SK-MEL-5 (cell line): ENCODE data around the gene XRN2. TPM values are rescaled to one million over a fixed set of nuclear protein-coding genes. Genes with fewer than 3 reads are reported as not detected.
"Not testable (repeated sequence)": the region's sequence is repeated elsewhere in the genome, so short reads cannot be mapped to it uniquely, and the experiment has no call there.

ENCODE experiments used
- DNase-seq: peaks from one replicate; pipeline ENCODE4 v3.0.0-alpha.2; 2016; ENCODE audit warnings: low read depth, low spot score
- in situ Hi-C: cut with HindIII; loops from 2 replicates; pipeline ENCODE4 v1.10.0; 2016; ENCODE audit warnings: low sequenced_read_pairs, high pct_unique_total_duplicates, low pct_unique_long_range_greater_than_20kb
- total RNA-seq: library from RNA; depleted of rRNA; stranded (reverse); fragments of >200 nt; shearing (Covaris generic); gene quantifications from 2 replicates; pipeline ENCODE4 v1.2.3, GENCODE V29; 2014

Gene XRN2
- total RNA-seq, 1 experiment from 2014 or later: 160 TPM

DNA sequence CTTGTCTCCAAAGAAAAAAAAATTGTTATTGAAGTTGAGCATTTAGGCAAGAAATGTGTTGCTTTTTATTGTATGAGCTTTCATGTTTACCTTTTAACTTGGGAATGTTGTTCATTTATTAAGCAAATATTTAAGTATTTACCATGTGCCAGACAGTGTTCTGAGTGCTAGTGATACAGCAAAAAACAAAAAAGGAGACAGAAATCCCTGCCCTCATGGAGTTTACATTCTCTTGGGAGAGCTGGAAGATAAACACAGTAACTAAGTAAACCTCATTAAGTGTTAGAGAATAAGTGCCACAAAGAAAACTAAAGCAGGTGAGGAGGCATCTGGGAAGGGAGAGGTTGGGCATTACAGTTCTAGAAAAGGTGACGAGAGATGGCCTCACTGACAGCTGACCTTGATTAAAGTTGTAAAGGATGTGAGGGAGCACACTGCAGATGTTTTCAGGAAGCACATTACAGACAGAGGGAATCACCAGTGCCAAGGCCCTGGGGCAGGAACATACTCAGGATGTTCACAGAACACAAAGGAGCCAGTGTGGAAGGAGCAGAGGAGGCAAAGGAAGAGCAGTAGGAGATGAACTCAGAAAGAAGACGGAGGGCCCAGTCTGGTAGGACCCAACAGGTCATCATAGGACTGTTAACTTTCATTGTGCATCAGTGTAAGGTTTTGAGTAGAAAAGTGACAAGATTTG lies 33.5 kb downstream of the XRN2 start:
- DNase-seq: peak; percentile 60
- in situ Hi-C loops: no loop called here

DNA sequence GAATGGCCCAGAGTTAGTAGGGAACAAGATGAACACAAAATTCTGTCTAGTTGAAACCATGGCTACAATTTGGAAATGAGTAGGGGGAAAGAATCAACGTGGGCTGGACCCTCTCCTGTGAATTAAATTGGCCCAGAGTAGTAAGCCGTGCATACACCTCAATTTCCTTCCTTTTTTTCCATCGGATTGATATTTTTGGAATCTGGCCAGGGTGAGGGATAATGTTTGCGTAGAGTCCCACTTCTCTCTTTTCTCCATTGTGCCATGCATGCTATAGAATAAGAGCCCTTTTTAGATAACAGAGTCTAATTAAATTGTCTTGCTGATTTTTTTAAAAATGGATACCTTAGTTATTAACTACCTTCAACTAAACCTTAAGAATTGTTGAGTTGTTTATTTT lies 35.2 kb downstream of the XRN2 start:
- in situ Hi-C loops: no loop called here

DNA sequence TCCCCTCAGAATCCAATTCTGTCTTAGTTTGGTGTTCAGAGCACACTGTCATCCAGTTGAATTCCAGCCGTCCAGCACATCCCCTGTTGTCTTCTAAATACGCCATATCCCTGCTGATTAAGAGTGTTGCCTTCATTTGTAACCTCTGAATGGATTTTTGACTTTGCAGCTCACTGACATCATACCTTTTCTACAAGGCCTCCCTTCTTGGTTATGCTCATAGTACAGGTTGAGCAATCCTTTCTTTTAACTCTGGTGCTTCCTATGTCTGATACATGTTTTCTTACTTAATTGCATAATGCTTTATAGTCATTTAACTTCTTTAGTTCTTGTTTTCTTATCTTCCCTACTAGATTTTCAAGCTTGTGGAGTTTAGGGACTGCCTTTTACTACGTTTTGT lies 36.4 kb downstream of the XRN2 start:
- no peak for DNase-seq
- in situ Hi-C loops: no loop called here

More for the DNA sequence above, 35.2 kb downstream of the XRN2 start:
- no peak for DNase-seq

DNA sequence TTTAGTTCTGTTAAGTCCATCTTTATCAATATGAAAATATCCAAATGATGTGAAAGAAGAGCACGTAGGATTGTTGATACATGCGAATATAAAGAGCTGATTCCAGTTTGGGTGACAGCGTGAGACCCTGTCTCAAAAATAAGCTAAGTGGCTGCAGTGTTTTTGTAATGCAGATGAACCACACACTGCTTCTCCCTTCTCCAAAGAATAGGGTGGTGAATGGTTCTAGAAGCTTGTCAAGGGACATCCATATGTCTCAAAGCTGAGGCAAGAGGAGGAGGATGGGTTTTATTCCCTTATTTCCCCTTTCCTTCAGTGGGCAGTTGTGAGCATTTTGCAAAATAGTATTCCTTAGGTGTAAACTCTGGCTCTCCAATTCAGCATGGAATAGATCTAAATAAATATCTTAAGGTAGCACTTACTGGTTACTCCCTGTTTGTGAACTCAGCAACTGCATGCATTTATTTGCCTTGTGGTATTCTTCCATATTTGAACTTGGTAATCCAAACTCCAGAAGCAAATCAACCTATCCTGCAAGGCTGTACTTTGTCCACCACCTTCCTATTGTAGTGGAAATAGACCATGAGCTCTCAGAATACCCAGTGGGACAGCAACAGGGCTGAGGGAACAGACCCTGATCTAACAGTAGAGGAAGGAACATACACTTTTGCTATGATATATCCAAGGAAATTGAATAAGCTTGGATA lies 38.0 kb downstream of the XRN2 start:
- no peak for DNase-seq
- in situ Hi-C loops: no loop called here

DNA sequence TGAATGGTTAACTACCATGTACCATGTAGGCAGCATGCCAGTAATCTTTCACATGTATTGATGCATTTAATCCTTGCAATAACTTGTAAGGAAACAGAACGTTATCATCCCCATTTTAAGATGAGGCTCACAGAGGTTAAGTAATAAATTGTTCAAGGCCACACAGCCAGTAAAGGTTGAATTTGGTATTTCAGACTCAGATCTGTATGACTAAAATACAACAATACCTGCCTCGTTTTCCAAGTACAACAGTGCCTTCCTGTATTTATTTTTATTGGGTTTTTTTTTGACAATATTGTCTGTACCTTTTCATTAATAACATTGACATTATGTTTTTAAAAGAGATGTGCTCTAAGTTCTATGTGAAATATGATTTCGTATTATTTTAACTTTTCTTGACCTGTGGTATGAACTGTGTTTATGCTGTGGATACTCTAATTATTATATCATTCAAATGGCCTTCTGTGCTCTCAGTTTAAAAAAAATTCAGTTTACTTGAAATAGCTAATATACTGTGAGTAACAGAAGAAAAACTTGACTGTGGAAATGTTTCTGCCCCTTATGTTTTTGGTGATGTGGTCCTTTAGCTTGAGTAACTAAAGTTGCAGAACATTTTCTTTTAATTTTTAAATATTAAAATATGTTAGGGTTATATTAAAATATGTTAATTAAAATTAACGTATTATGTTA lies 39.7 kb downstream of the XRN2 start:
- in situ Hi-C loops: no loop called here

DNA sequence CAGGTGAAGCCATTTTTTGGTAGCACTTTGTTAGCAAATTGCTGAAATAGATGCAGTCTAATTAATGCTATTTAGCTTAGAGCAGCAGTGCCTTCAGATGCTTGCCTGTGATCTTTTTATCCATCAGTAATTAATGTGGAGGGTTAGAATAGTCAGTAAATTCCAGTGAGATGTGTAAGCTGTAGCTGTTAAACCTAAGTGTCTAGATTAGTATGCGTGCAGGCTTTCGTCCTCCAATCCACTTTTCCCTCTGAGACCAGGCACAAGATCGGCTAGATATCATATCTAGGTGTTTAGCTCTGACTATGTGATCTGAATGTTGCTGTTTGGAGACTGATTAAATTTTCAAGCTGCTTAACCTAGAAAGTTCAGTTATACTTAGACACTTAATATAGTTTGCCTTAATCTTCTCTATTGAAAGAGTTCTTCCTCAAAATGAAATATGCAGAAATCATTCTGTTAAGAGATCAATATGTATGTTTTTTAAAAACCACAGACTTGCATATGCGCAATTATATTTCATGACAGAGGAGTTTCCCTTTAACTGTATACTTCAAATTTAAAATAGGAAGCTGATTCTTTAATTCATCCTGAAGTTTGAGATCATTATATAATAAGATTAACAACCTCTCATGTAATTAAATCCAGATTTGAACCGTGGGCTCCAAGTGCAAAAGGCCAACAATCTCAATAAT lies 41.2 kb downstream of the XRN2 start:
- in situ Hi-C loops: no loop called here
- no peak for DNase-seq

More for the DNA sequence above, 39.7 kb downstream of the XRN2 start:
- DNase-seq: no peak

DNA sequence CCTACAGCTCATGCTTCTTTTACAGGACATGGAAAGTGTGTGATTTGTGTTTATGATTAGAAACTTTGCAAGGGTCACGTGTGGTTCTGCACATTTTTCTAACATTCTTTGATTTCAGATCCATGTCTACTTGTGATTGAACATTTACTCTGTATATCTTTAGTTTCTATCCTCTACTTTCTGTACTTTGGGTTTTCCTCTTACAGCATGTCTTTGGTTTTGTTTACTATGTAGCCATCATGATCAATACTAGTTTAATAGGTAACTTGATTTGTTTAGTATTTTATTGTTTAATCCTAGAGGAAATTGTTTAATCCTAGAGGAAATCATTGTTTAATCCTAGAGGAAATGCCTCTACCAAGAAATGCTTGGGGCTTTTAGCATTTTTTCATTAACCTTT lies 41.8 kb downstream of the XRN2 start:
- in situ Hi-C loops: no loop called here
- DNase-seq: no peak

DNA sequence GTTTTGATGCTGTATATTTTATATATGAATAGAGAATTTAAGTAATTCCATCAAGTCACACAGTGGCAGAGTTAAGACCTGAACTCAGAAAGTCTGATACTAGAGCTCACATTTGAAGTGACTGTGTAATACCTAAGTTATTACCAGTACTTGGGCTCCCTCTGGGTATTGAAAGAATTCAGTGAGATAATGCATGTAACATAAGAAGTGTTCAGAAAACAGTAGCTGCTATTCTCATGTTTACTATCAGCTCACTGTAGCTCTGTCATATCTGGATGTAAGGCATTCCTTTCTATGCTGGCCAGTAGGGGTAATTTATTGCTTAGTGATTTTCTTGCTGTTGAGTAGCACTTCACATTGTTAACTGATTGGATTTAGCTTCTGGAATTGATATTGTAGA lies 49.6 kb downstream of the XRN2 start:
- peak; percentile 34 for DNase-seq
- in situ Hi-C loops: no loop called here

DNA sequence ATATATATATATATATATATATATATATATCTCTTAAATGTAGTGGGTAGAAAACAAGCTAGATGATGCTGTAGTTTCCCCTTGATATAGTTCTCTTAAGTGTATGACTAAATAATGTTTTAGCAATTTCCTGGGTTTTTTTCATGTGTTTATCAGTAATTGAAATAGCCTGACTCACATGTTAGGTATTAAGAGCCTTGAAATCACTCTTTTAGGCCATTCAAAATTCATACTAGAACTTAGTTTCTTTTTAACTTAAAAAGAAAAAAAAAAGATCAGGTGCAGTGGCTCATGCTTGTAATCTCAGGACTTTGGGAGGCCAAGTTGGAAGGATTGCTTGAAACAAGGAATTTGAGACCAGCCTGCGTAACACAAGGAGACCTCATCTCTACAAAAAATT lies 50.1 kb downstream of the XRN2 start:
- in situ Hi-C loops: no loop called here
- DNase-seq: no peak

DNA sequence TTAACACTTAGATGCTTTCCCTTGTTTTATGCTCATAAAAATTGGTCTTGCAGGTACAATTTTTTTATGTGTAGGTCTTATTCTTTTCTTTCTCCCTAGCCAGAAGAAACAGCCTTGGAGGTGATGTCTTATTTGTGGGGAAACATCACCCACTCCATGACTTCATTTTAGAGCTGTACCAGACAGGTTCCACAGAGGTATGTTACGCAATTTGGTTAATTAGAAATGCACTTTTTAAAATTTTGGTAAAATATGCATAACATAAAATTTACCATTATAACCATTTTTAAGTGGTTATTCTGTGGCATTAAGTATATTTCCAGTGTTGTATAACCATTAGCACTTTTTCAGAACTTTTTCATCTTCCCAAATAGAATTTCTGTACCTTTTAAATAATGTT lies 52.9 kb downstream of the XRN2 start:
- DNase-seq: no peak
- in situ Hi-C loops: no loop called here

DNA sequence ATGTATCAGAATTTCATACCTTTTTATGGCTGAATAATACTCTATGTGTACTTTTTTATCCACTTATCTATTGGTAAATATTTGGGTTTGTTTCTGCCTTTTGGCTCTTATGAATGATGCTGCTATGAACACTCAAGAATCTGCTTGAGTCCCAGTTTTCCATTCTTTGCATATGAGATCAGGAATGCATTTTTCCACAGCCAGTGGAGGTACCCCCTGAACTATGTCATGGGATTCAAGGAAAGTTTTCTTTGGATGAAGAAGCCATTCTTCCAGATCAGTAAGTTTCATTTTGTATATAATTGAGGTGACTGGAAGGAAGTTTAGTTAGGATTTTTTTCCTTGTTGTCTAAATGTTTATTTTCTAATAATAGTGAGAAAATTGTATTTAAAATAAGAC lies 53.3 kb downstream of the XRN2 start:
- DNase-seq: no peak
- in situ Hi-C loops: no loop called here

DNA sequence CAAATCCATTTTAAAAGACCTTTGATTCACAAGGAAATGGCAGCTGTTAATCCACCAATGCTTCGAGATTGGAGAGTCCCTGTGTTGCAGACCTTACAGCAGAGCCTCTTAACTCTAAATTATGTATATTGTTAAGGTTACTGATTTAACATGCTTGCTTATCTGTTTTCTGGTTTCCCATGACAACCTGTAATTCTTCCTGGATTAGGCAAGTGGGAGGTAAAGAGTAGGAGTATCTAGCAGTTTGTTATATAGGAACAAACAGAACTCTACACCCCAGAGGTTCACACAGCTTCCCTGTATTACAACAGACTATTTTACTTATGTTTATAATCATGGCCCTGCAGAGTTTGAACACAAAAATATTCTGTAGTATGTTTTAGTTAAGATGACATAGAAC lies 54.7 kb downstream of the XRN2 start:
- DNase-seq: no peak
- in situ Hi-C loops: no loop called here

DNA sequence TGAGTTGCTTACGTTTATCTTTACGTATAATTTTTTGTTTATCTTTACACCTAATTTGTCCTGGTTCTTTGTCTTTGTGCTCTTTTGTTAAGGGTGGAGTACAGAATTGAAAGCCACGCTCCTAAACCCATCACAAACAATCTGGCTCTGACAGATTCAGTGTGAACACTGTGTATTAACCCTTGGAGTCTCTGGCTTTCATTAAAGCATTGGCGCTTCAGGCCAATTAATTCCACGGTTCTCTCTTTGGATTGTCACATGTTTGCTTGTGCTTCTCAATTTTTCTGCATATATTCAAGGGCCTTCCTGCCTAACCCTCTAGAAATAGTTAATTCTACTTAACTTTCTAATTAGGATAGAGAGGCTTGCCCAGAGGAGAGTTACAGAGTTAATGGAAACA lies 55.6 kb downstream of the XRN2 start:
- DNase-seq: no peak
- in situ Hi-C loops: no loop called here

DNA sequence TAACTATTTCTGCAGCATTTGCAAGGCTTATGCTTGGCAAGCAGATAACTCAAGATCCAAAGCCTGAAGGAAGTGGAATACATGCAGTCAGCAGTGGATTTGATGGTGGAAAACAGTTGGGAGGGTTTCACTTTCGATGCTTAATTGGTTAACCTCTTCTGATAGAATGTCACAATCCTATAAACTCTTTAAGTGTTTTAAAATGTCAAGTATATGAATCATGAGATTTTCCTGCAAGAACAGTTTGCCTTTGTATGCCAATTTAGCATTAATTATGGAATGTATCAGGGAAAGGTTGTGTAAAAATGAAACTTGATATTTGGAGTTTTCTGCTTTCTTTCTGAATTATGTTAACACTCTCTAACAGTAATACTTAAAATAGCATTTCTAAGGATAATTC lies 57.6 kb downstream of the XRN2 start:
- DNase-seq: peak; percentile 82
- in situ Hi-C loops: no loop called here

DNA sequence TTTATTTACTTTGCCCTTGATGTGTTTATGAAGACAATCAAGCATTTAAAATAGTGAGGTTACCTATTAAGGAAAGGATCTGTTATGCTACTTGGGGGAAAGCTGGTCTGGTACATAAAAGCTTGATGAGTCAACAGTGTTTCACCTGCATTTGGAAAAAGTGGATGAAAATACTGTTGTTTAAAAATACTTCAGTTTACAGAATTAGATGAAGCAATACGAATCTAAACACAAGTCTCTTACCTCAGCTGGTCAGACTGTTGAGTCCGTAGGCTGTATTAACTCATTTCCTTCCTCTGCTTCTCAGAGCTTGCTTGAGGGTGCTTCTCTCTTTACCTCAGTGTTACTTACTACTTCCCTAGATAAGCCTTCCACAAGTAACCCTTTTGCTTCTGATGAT lies 58.1 kb downstream of the XRN2 start:
- in situ Hi-C loops: no loop called here
- DNase-seq: peak; percentile 31

DNA sequence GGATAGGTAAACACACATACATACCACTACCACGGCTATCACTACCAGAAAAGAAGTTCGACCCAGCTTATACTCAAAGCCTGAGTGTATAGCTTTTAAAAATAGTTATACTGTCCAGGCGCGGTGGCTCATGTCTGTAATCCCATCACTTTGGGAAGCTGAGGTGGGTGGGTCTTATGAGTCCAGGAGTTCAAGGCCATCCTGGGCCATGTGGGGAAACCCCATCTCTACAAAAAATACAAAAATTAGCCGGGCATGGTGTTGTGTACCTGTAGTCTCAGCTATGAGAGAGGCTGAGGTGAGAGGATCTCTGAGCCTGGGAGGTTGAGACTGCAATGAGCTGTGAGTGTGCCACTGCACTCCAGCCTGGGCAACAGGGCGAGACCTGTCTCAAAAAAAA lies 61.3 kb downstream of the XRN2 start:
- in situ Hi-C loops: no loop called here
- DNase-seq: no peak

DNA sequence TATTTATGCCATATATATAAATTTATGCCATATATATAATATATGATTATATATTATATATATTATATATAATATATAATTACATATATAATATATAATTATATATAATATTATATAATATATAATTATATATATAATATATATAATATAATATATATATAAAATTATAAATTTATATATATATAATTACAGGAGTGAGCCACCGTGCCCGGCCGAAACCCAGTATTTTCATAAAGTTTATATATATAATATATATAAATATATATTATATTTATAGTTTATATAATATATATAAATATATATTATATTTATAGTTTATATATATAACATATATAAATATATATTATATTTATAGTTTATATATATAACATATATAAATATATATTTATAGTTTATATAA lies 62.6 kb downstream of the XRN2 start:
- no peak for DNase-seq
- in situ Hi-C loops: no loop called here

DNA sequence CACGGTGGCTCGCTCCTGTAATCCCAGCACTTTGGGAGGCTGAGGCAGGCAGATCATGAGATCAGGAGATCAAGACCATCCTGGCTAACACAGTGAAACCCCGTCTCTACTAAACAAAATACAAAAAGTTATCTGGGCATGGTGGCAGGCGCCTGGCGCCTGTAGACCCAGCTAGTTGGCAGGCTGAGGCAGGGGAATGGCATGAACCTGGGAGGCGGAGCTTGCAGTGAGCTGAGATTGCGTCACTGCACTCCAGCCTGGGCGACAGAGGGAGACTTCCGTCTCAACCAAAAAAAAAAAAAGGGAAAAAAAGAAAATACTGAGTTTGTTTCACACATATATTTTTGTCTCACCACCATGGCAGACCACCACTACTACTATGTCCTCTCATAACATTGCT lies 63.1 kb downstream of the XRN2 start:
- in situ Hi-C loops, DNase-seq: not testable (repeated sequence)
